HG03097 (cell line): Measurements from ENCODE around the gene SLIRP.
"Not testable (repeated sequence)": the region's sequence is repeated elsewhere in the genome, so short reads cannot be mapped to it uniquely, and the experiment has no call there.

Experiments
- ATAC-seq: cut with Tn5 transposase; IDR thresholded peaks from one replicate; pipeline ENCODE4 v1.9.1; 2021; ENCODE audit not compliant: unreplicated experiment, low FRiP score

SLIRP gene

GRCh38 chr14:77707724-77708408, at the start of gene SLIRP, which contains the start of gene ALKBH1:
Gene SLIRP, plus strand, starts transcription at chr14:77708103. Its CDS starts 9 bp downstream, at chr14:77708112.
Gene ALKBH1, minus strand, starts transcription at chr14:77708023. Its CDS starts 19 bp downstream, at chr14:77708004.
- ATAC-seq = peak; percentile 83

GRCh38 chr14:77659831-77660230, 48.1 kb upstream of the SLIRP start:
- ATAC-seq = no peak

GRCh38 chr14:77660754-77661153, 47.1 kb upstream of the SLIRP start:
- ATAC-seq = no peak

GRCh38 chr14:77661562-77661961, 46.3 kb upstream of the SLIRP start:
- ATAC-seq = not testable (repeated sequence)

DNA sequence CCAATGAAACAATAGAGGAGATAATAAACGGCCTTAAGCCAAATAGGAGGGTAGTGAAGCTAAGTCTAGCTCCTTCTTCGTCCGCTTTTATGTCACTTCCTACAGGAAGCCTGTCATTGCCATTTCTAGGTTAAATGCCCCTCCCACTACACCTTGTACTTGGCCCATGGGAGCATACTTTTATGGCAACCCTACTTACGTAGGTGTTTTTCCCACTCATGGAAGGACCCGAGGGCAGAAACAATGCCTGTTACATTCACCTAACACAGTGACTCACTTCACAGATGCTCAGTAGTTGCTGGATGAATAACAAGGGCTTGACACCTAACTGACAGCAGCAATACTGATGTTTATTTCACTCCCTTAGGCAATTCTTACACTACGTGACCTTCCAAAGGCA, 44.6 kb upstream of the SLIRP start:
- no peak for ATAC-seq

DNA sequence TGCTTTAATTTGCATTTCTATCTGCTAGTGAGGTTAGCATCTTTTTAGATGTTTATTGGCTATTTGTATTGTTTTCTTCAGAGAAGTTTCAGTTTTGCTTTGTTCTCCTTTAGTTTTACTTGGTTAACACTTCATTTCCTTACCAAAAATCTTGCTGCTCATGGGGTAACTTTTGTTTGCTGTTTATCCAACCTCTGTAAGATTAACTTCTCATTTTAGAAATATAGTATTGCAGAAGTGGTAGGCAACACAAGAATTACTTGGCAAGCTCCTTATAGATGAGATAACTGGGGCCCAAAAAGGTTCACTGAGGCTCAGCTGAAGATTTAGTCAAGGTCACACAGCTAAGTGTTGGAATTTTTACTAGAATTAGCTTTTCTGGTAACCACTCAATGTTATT, 40.6 kb upstream of the SLIRP start:
- ATAC-seq = no peak

GRCh38 chr14:77673193-77673592, 34.7 kb upstream of the SLIRP start:
- no peak for ATAC-seq

DNA sequence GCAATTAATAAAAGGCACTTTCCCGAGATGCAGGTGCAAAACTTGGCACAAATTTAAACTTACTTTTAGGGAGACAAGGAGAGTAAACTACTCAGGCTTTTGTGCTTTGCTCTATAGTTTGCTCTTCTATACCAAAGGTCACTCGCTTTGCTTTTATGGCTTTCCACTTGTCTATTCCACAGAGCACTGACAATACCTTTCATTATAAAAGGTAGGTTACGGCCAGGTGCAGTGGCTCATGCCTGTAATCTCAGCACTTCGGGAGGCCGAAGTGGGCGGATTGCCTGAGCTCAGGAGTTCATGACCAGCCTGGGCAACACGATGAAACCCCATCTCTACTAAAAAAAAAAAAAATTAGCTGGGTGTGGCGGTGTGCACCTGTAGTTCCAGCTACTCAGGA, 33.0 kb upstream of the SLIRP start:
- no peak for ATAC-seq

- ATAC-seq = no peak
These were observed 26.4 kb upstream of the SLIRP start for GRCh38 chr14:77681196-77682157.

DNA sequence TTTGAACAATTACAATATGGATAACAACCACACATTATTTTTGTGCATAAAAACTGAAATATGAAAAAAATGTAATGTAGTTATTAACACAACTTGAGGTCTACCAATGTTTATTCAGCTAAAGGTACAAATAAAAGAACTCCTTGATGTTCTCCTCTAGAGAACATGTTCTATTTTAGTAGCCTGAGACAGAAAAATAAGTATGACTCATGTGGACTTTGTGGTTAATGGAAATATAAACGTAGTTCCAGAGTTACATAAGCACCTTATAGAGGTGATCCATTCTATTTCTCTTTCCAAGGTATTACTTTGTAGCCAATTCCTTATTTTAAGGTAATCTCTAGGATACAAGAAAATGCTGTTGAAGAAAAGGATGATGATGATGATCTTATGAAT, 25.7 kb upstream of the SLIRP start:
- ATAC-seq = no peak

DNA sequence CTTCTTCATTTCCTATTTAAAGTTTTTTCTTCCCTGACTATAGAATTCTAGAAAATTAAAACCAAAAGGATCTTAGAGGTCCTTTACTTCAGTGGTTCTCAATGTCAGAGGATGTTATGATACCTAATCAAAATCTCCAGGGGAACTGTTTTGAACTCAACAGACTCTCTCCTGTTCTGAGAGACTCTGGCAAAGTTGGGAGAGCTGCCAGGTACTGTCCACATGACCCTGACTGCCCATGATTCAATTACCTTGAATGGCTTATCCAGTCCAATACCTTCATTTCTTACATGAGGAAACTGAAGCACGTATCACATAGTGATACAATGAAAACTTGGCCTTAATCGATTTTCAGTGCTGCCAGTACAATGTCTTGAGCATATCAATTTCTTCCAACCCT, 16.6 kb upstream of the SLIRP start:
- no peak for ATAC-seq

- peak; percentile 23 for ATAC-seq
These were observed 564 bp upstream of the SLIRP start for GRCh38 chr14:77707355-77707723.

DNA sequence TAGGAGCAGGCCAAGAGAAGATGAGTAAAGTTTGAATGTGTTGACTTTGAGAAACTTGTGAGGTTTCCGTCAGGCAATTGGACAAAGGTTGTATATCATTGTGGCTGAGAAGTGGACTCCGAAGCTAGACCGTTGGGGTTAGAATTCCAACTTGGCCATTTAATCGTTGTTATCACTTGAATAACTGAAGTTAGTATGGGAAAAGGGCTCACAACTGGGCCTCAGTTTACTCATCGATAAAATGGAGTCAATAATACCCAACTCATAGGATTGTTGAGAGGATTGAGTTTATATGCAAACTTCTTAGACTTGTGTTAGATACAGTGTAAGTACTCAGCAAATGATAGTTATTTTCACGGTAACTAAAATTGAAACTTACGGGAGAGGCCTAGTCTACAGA, 846 bp downstream of the SLIRP start:
- ATAC-seq = no peak

DNA sequence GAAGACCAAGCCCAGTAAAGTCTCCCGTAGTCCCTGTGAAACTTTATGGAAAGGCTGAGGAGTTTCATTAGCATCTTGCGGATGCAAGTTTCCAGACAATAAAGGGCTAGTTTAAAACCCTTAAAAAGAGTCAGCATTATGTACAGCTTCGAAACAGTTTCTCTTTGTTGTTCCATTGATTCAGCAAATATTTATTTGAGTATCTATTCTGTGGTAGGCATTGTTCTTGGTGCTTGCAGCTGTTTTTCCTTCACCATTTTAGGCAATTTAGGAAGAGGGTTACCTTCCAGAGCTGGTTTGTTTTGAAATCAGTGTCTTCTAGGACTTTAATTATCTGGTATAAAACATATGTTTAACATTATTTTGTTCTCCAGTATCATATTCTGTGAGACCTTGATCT, 1.5 kb downstream of the SLIRP start:
- ATAC-seq = no peak

DNA sequence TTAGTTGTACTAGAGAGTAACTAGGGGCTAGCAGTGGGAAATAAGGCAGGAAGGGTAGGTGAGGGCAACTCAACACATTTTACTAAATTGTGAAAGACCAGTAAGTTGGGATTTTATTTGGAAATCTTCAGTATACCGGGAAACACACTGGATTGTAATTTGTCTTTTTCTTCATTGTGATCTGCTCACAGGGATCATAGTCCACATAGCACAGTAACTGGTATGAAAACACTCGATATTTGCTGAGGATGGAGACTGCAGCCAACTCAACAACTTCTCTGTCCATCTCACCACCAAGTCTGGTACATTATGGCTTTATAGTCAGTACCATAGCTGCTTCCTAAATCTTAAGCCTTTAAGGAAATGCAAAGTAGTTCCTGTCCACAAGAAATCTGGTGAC, 2.5 kb downstream of the SLIRP start:
- no peak for ATAC-seq

DNA sequence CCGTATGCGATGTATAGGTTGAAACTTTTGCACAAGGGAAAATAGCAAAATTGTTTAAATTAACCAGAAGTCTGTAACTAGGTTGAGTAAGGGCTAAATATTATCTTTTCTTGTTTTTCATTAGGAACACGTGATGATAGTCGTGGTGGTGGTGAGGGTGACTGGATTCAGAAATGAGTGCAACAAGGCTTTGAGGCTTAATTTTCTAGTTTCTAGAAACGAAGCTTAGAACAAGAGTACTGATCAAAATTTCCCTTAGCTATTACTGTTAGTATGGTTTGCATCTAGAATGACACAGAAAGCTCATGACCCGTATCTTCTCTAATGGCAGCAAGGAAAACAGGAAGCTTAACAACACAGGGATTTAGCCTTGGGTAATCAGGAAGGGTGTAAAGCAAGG, 7.0 kb downstream of the SLIRP start:
- ATAC-seq = no peak

GRCh38 chr14:77717608-77718305, 9.9 kb downstream of the SLIRP start:
- no peak for ATAC-seq

GRCh38 chr14:77721437-77721836, 13.5 kb downstream of the SLIRP start:
- ATAC-seq = no peak

DNA sequence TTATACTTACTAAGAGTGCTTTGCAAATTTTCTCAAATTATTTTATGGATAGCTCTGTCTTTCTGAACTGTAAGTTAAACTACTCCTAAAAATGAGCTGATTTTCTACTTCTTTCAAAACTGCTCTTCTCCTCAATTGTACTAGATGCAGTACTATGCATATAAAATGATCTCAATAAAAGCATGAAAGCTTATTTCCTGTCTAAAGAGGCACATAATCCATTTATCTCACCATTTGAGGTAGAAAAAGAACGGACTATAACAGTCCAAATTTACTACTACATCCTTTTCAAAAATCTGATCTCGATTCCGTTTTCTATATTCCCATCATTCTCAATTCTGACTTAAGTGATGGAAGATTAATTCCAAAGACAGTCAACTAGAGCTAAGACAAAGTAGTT, 14.4 kb downstream of the SLIRP start:
- ATAC-seq = no peak

DNA sequence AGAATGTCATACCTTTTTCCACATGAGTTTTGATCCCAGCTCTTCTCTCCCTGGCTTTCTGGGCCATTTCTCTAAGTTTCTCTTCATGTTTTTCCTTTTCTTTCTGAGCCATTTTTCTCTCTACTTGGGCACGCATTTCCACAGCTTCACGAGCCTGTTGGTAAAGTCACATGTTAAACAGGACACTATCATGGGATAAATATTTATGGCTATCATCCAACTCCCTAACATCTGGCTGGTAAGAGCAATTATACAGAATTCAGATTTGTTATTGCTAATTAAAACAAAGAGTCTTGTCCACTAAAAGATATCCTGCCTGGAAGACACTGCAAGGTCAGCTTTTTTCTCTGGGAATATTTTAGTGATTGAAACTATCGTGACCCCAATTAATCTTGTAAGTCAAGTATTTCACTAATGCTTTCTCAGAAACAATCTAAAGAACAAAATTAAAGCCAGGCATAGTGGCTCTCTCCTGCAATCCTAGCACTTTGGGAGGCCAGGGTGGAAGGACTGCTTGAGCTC, 23.1 kb downstream of the SLIRP start:
- no peak for ATAC-seq
